GM19452 (cell line): ENCODE results near the gene METTL23.

Experiments used
- ATAC-seq: cut with Tn5 transposase; IDR thresholded peaks from one replicate; pipeline ENCODE4 v1.9.1; 2021; ENCODE audit not compliant: unreplicated experiment

Gene METTL23

GRCh38 chr17:76755285-76755684 is 28.6 kb downstream of the METTL23 start:
- ATAC-seq, result no peak

- no peak for ATAC-seq
These were observed 30.6 kb downstream of the METTL23 start for GRCh38 chr17:76757256-76757655.

GRCh38 chr17:76758570-76758969 is 31.9 kb downstream of the METTL23 start:
- no peak for ATAC-seq

GRCh38 chr17:76772842-76773525 is 46.3 kb downstream of the METTL23 start:
- no peak for ATAC-seq

- ATAC-seq, result no peak
These were observed 48.5 kb downstream of the METTL23 start for GRCh38 chr17:76775021-76775600.

DNA sequence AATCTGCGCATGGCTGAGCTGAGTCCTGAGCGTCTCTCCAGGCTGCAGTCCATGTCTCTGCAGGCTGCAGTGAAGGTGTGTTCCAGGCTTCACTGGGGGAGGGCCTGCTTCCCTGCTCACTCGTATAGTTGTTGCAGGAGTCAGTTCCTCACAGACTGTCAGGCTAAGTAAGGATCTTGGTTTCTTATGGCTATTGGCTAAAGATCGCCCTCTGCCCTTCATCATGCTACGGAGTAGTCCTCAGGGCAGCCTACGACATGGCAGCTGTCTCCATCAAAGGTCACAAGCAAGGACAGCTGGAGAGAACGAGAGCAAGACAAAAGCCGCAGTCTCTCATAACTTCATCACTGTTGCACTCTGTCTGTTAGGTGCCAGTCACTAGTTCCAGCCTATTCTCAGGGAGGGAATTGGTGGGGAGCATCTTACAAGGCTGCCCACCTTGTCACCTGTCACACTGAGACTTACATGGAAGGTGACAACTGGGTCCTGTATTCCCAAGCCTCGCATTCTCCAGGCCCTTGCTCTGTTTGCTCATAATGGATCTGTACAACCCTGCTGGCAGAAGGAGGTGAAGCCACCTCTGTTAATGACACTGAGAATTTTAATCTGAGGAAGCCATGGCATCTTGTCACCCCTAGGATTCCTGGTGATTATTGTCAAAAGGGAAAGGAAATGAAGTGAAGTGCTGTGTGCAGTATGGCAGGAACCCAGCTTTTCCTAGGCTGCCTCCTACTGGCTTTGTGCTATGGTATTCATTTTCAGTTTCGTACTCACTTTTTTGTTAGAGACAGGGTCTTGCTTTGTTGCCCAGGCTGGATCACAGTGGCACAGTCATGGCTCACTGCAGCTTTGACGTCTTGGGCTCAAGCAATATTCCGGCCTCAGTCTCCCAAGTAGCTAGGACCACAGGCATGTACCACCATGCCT is 54.7 kb downstream of the METTL23 start:
- no peak for ATAC-seq

- no peak for ATAC-seq
These were observed 56.5 kb downstream of the METTL23 start for GRCh38 chr17:76783146-76783545.
